GM18508 (cell line): ENCODE measurements around the gene ANO6.
"Not testable (repeated sequence)": the region's sequence is repeated elsewhere in the genome, so short reads cannot be mapped to it uniquely, and the experiment has no call there.

Source experiments
- ATAC-seq: cut with Tn5 transposase; IDR thresholded peaks from one replicate; pipeline ENCODE4 v1.9.1; 2021; ENCODE audit warnings: moderate number of reproducible peaks; ENCODE audit not compliant: insufficient read depth, unreplicated experiment

ANO6 gene

DNA sequence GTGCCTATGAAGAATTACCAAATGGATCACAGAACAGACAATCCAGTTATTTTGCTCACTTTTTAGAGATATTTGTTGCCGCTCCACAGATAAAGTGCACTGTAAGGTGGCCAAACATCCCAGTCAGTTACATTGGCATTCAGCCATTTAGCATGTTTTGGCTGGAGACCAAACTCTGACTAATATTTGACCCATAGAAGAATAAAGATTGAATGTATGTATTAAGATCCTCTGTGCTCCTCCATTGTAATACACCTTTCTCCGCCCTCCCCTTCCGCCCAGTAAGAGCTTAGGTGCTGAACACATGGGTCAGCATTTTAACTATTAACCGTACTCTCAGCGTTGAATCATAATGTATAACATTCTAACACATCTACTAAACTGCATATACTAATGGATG, 163.4 kb downstream of the ANO6 start:
- no peak for ATAC-seq

DNA sequence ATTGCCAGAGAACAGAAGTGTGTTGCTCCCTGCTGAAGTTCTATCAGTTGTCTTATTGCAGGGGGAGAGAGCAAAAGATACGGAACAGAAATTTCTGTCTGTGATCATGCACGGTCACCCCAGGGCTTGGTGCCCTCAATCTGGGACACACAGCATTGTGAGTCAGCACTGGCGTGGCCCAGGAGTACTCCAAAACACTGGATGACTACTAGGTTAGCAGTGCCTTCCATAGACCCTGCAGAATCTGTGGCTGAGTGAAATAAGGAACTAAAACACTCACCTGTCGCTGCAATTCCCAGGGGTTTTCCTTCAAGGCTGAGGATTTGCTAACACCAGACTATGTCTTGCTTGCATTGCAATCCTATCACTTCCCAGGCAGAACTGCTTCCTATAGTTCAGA, 165.5 kb downstream of the ANO6 start:
- ATAC-seq, result no peak

DNA sequence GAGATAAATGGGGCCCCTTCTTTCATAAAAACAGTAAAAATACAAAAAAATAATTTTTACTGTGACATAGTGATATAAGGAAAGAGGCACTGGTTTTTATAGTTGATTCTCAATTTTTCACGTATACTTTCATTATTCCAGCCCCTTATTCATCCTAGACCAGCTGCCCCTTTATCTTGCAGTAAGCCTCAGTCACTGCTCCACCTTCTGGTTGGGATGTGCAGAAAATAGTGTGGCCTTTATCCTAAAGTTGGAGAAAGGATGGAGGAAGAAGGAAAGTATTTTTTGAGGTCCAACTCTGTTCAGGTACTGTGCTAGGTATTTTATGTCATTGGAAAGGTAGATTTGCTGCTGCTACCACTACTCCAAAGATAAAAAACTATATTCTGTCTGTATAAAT, 172.7 kb downstream of the ANO6 start:
- ATAC-seq, result no peak

DNA sequence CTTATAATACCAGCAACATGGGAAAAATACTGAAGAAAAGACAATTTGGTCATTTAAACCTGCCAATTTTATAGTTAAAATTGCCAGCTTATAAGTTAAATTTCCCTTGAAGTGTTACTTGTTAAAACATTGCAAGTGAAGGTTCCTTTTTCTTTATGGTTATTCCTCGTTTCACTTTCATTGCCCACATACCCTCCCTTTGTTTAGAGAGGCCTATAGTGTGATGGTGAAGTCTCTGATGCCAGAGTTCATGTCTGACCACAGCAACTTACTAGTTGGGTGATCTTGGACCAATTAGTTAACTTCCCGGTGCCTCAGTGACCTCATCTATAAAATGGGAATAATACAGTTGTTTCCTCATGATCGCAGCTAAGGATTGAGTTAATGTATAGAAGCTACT, 173.5 kb downstream of the ANO6 start:
- ATAC-seq, result no peak

DNA sequence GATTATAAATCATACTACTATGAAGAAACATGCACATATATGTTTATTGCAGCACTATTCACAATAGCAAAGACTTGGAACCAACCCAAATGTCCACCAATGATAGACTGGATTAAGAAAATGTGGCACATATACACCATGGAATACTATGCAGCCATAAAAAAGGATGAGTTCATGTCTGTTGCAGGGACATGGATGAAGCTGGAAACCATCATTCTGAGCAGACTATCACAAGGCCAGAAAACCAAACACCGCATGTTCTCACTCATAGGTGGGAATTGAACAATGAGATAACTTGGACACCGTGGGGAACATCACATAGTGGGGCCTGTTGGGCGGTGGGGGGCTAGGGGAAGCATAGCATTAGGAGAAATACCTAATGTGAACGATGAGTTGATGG, 181.6 kb downstream of the ANO6 start:
- not testable (repeated sequence) for ATAC-seq

DNA sequence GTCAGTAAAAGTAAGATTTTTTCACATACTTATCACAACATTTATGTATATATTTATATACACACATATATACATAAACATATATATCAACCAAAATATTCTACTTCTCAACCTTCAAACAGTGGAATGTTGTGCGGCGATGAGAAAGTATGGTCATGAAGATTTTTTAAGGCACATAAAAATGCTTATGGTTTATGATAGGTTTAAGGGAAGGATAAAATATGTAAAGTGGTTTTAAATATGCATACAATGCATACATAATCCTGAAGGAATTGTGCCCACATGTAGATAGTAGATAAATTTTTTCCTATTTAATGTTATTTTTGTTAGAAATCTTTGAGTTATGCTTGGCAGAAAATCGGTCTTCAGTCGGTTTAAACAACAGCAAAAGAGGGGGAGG, 182.7 kb downstream of the ANO6 start:
- no peak for ATAC-seq

DNA sequence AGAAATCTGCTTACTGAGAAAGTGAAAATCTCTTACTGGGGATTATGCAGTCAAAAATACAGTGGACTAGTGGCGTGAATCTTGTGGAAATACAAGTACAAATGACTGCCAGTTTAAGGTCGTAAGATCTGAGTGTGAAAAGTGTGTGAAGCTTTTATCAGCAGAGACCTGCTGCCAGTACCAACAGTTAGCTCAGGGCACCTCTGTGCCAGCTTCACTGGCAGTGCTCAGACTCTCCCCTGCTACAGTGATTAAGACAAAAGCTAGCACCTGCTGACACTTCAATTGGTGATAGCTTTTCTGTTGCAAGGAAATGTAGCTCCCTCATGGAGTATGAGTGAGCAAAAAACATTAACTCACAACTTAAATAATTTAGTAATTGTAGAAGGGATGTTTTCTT, 185.1 kb downstream of the ANO6 start:
- no peak for ATAC-seq

DNA sequence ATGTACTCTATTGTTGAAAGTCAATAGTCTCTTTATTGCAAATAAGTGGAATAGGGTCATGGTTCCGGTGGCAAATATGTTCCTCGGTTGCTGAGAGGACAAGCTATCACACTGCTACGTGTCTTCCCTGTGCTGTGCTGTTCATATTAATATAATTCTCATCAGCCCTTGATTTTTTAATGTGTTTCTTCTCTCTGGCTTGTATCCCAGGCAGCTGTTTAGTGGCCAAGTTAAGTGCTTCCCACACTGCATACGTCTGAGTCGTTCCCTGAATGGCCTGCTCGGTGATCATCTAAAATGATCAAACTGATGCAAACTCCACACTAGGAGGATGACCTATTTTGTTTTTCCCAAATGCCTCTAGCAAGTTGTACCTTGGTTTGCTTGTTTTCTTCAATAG, 186.4 kb downstream of the ANO6 start:
- no peak for ATAC-seq

DNA sequence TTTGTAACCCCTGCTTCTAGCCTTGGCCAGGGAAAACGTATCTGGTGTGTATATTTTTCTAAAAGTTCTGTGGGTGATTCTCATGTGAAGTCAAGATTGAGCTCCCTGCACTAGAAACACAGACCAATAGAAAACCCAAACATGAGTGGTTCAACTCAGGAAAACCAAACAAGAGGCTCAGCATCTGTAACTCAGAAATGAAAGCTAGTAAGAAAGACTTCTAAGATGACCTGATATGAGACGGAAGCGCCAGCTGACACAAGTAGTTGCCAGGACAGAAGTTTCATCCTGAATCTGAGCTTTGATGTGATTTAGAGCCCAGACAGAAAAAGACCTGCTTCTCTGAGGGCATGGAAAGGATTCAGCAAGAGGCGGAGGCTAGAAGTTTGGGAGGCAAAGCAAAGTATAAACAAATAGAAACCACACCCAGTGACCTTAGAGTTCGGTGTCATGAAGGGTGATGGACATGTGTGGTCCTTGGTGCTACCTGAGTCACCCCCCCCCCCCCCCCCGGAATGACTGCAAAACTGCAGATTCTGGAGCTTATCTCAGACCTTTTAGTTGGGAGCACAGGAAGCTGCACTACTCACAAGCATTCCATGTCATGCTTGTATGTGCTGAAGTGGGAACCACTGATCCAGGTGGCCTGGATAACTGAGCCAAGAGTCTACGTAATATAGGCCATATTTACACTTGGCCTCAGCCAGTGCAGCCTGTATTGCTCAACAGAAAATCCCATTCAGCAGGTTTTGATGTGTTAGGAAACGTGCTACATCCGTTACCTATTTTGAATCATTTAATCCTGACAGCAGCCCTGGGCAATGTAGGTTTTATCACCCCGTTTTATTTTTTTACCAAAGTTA, 191.3 kb downstream of the ANO6 start:
- no peak for ATAC-seq

DNA sequence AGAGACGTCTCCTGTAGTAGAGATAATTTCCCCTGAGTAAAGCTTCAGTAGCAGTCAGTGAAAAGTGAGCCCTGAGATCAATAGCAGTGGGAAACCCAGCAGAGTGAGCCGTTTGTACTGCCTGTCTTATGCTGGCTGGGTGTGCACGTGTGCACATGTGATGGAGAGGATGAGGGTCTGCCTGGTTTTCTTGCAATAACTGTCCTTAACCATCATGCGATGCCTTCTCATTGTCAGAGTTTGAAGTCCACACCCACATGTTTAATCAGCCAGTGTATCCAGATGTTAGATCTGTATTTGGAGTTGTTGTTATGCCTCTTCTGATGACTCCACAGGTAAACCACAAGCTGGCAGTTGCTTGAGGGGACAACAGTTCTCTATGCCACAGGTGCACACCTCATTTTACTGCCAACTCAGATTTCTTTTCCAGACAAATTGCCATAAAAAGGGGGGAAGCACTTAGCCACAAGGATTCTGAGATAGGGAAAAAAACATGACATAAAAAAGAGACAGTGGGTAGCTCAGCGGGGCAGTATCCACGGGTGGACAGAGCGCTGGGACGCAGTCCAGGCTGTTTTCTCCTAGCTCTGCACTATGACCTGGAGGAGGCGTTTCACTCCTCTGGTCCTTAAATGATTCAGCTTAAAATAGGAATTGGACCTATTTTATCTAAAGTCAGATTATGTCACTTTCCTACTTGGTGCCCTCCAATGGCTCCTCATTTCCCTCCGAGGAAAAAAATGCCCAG, 192.3 kb downstream of the ANO6 start:
- ATAC-seq, result no peak

DNA sequence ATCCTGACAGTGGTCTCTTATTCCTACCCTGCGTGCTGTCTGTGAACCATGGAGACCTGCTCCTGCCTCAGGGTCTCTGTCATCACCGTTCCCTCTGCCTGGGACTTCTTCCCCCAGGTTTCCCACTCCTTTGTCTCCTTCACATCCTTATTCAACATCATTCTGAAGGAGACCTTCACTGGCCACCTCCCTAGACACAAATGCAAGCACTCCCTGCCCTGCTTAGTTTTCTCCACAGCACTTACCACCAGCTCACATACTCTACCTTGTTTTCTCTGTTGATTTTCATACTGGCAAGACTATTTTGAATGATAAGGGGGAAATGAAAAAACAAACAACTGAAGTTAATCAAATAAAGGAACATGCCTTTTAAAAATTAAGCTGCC, 192.8 kb downstream of the ANO6 start:
- no peak for ATAC-seq

DNA sequence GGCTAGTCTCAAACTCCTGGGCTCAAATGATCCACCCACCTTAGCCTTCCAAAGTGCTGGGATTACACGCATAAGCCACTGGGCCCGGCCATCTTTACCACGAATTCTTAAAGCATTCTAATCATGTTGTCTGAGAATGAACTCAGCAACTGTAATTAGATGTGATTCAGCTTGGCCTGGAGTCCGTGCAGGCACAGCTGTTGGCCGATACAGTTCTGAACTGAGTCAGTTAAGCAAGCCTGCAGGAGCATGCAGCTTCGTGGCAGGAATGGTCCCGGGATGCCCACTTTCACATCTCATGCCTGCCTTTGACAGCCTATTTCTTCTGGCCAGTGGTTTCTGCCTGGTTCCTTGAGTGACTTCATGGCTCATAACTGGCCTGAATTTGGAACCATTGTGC, 194.1 kb downstream of the ANO6 start:
- no peak for ATAC-seq

DNA sequence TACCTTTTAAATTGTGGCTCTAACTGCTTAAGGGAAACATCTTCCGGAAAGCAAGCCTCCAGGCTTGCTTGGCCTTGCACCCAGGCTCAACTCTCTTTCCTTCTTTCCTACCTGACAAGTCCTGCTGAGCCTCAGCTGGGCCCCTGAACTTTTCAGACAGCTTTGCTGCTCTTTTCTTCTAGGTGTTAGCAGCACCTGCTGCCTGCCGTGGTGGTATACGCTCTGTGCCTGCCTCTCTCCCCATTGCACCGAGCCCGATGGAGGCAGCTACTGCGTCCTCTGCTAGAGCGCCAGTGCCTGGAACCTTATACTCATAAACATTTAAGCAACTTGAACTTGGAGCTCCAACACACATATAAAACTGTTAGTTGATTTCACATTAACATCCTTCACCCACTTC, 195.7 kb downstream of the ANO6 start:
- no peak for ATAC-seq

DNA sequence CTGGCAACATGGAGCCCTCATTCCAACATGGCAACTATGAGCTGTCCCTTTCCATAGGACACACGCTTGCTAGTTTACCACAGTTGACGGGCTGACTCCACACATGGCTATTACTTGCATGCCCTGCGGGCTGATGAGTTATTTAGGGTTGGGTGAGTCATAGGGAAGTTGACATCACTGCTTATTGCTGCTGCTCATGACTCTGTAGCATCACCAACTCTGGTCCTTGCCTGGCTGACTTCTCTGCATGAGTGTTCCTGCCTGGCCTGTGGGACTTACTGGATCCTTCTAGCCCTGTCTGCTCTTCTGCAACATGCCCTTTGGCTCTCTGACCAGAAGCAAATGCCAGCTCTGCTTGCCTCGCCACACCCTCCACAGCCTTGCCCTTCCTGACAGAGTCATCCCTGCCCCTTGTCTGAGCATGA, 199.5 kb downstream of the ANO6 start:
- ATAC-seq, result peak; percentile 95

DNA sequence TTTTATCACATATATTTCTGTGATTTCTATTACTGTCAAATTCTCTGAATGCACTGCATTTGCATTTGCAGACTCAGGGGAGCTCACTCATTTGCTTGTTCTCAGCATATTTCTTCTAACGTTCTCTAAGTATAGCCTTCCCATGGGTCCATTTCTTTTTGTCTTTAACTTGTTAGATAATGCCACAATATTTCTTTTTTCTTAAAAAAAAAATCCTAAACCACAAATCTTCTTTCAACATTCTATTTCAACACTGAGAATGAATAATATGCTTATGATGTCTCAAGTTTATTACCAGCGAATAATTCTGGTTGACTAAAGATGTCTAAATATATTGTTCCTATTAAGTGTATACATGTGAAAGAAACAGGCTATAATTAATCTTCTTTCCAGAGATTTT, 200.2 kb downstream of the ANO6 start:
- no peak for ATAC-seq

DNA sequence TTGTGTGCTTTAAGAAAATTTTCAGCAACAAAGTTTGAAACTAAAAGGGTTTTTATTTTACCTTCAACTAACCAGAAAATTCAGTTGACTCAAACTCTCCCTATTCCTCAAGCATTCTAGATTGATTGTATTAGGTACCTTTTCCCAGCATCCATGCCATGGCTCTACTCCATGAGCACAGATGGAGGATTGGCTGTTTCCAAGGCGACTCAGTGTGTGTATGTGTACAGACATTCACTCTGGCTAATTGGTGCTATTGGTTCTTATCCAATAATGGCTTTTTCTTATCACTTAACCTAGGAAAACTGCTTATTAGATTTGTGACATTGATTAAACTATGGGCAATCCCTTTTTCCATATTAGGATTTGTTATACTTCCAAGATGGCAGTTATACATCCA, 202.6 kb downstream of the ANO6 start:
- no peak for ATAC-seq

DNA sequence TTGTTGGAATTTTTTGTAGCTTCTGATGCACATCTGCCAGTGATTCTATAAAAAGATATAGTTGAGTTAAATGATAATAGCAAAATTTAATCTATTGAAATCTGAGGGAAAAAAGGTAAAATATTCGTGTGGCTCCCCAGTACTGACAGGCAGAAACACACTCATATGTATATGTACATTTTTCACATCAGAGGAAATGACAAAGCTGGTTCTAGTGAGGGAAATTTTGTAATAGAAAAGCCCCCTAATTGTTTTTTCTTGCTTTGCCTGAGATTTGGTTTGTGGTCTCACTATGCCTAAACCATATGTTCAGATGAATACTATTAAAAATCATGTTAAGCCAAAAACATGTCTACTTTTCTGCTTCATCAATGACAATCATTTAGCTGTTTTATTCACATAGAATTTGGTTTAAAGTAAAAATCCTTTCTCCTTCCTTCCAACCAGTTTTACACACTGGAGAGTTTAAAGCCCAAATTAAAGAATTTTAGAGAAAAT, 203.5 kb downstream of the ANO6 start:
- no peak for ATAC-seq

DNA sequence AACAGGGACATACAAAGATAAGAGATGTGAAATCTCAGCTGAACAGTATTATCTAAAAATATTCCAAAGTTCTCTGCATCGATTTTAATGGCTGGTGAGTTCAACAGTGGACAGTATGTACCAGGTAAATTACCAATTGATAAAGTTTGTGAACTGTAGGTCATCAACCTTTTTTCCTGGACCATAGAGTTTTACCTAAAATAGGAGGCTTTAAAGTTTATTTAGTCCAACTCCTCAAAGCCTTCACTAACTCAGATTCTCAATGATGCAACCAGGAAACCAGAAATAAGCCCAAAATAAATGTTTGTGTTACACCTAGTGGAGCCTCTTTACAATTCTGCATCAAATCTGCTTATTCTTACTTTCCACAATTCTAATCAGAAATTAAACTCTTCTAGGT, 205.8 kb downstream of the ANO6 start:
- no peak for ATAC-seq

DNA sequence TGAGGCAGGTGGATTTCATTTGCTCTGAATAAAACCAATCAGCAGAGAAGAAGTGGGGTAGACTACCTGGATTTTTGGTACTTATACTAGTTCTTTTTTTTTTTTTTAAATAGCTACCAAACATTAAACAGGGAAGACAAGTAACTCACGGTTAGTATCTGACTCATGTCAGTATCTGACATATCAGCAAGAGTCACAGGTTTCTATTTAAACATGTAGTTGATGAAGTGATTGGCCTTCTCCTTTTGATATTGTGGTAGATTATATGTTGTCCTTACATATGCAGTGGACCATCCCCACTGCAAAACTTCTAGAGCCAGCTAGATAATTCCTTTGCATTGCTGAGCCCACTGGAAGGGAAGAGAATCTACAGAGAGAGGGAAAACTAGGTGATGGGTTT, 208.0 kb downstream of the ANO6 start:
- ATAC-seq, result no peak

DNA sequence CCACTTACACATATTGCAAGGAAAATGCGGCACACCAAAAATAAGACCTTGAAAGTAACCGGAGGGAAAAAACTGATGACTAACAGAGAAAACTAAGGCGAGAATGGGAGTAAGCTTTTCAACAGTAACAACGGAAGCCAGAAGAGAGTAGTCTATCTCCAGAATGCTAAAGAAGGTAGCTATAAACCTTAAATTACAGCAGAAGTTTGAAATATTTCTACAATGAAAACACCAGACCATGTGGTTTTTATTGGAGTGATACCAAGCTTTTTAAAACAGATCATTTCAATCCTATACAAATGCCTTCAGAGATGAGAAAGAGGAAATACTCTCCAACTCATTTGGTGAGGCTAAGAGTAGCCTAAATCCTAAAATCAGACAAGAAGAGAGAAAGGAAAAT, 209.5 kb downstream of the ANO6 start:
- no peak for ATAC-seq

DNA sequence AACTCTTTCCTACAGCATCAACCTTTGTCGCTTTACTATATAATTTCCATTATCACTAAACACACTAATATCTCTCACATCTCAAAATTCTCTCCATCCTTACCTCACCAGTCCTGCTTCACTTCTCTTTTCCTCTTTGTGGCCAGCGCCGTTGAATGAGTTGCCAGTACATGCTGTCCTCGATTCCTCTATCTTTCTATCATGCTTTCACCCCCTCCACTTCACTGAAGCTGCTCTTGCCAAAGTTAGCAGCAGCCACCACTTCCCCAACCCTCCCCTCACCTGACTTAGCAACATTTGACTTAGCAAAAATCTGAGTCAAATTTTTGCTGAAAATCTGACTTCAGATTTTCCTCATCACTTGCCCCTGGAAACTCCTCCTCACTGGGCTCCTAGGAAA, 210.4 kb downstream of the ANO6 start:
- ATAC-seq, result no peak

DNA sequence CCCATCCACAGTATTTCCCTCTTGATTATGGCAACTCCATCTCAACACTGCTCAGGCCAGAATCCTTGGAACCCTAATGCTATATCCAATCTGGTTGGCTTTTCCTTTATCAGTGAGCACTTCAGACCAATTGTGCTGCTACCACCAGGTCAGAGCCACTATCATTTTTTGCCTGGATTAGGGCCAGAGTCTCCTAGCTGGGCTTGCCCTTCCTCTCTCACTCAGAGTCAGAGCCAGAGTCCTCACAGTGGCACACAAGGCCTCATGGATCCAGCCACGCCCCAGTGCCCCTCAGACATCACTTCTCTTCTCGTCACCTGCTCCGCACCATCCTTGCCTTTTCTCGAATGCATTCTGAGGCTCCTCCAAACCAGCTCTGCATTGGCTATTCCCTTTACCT, 211.1 kb downstream of the ANO6 start:
- no peak for ATAC-seq
